K562 (cell line): ENCODE data around the gene ECM2. TPM values are rescaled to one million over a fixed set of nuclear protein-coding genes. Genes with fewer than 3 reads are reported as not detected.

Source experiments
- ATAC-seq: fragments of 200-7000 bp; cut with Tn5 transposase; 3 replicates; pipeline ENCODE4 v1.9.1; 2020; ENCODE audit warnings: moderate library complexity
- BruUV-seq: library from RNA; stranded (reverse); fragments of 400-500 nt; replicated peaks from 2 replicates; lab custom pipeline; 2021; lab: Mats Ljungman, UMichigan
- CTCF ChIA-PET: fragments of 300-600 bp; formaldehyde crosslinking; extraction: SDS; loops from one replicate; lab custom pipeline; 2021; ENCODE audit warnings: low intra/inter-chr PET ratio; lab: Yijun Ruan, JAX
- POLR2A ChIA-PET: fragments of 300-600, 350-650 bp; sonication (Branson Sonifier 250); formaldehyde crosslinking; extraction: SDS; loops from one replicate; lab custom pipeline; 2021; ENCODE audit warnings: antibody characterized with exemption, inconsistent platforms; lab: Yijun Ruan, JAX
- DNase-seq, 4 experiments: peaks; one replicate each; pipeline versions ENCODE4 v3.0.0 to v3.0.0-alpha.2; 2011 to 2018; ENCODE audit warnings: low spot score in 3 of 4, mixed read lengths in 3 of 4; ENCODE audit errors: extremely low read depth in 1 of 4
- FAIRE-seq: peaks from 2 replicates; lab custom pipeline; 2011; peaks lifted over from hg19 to GRCh38; lab: Jason Lieb, UNC
- H2AFZ ChIP-seq: 2 replicates; pipeline ENCODE4 v1.6.0; 2011; ENCODE audit warnings: low read depth, low read length, control low read depth, inconsistent platforms
- H3K27ac ChIP-seq: fragments of 200-600 bp; 3 replicates; pipeline ENCODE4 v1.8.0; 2011; ENCODE audit warnings: low read depth, mild to moderate bottlenecking, control low read depth, inconsistent platforms, low read length, moderate library complexity, mixed read lengths; ENCODE audit errors: extremely low read depth
- H3K27me3 ChIP-seq, 2 experiments: fragments of 300-600 bp in 1 of 2; 2 replicates in 1 of 2; 3 replicates in 1 of 2; pipeline versions ENCODE4 v1.6.0 to v1.8.0; 2011; ENCODE audit warnings: inconsistent platforms in 2 of 2, low read length in 2 of 2, mild to moderate bottlenecking in 1 of 2, mixed read lengths in 1 of 2, moderate library complexity in 1 of 2; ENCODE audit not compliant: control insufficient read depth in 2 of 2, insufficient read depth in 2 of 2
- H3K36me3 ChIP-seq: fragments of 300-600 bp; 3 replicates; pipeline ENCODE4 v1.8.0; 2011; ENCODE audit warnings: mild to moderate bottlenecking, low read length, inconsistent platforms; ENCODE audit not compliant: control insufficient read depth, insufficient read depth
- H3K4me1 ChIP-seq, 2 experiments: fragments of 200-600 bp in 1 of 2; replicated peaks in 1 of 2; 2 replicates in 1 of 2; 3 replicates in 1 of 2; pipeline versions ENCODE4 v1.5.1 to v1.8.0; 2011; ENCODE audit warnings: inconsistent platforms in 2 of 2, low read length in 2 of 2, mild to moderate bottlenecking in 1 of 2, mixed read lengths in 1 of 2, moderate library complexity in 1 of 2; ENCODE audit not compliant: control insufficient read depth in 2 of 2, insufficient read depth in 2 of 2
- H3K4me2 ChIP-seq: 2 replicates; pipeline ENCODE4 v1.6.1; 2011; ENCODE audit warnings: low read length, control low read depth, inconsistent platforms, mixed read lengths; ENCODE audit not compliant: insufficient read depth
- H3K4me3 ChIP-seq: fragments of 200-600 bp; sonication (generic), shearing (Covaris generic); 2 replicates; pipeline ENCODE4 v1.5.1; 2016; ENCODE audit warnings: control low read depth, inconsistent platforms
- H3K79me2 ChIP-seq: fragments of 200-600 bp; 3 replicates; pipeline ENCODE4 v1.8.0; 2011; ENCODE audit warnings: low read length, inconsistent platforms; ENCODE audit not compliant: control insufficient read depth, insufficient read depth
- H3K9ac ChIP-seq, 2 experiments: 2 replicates each; pipeline versions ENCODE4 v1.6.0 to v1.6.1; 2011; ENCODE audit warnings: low read depth in 2 of 2, low read length in 2 of 2, control low read depth in 1 of 2, inconsistent platforms in 1 of 2, mild to moderate bottlenecking in 1 of 2, mixed read lengths in 1 of 2; ENCODE audit not compliant: insufficient read depth in 1 of 2
- H3K9me1 ChIP-seq: one replicate; pipeline ENCODE4 v1.6.0; 2011; ENCODE audit warnings: inconsistent platforms, mild to moderate bottlenecking, low read length, moderate library complexity; ENCODE audit not compliant: control insufficient read depth, insufficient read depth
- H3K9me3 ChIP-seq: replicated peaks from 2 replicates; pipeline ENCODE4 v1.5.1; 2011; ENCODE audit warnings: low read depth, low read length, inconsistent platforms; ENCODE audit not compliant: control insufficient read depth, insufficient read depth
- H4K20me1 ChIP-seq: replicated peaks from 2 replicates; pipeline ENCODE4 v1.6.1; 2011; ENCODE audit warnings: low read length, inconsistent platforms, mixed read lengths; ENCODE audit not compliant: control insufficient read depth, insufficient read depth
- CBFA2T3 ChIP-seq: fragments of 450-650 bp; IDR thresholded peaks from 2 replicates; pipeline ENCODE4 v1.6.1; 2017
- MTF1 ChIP-seq: fragments of 250-450 bp; sonication (Bioruptor Pico); IDR thresholded peaks from 2 replicates; pipeline ENCODE4 v1.9.0; 2021; ENCODE audit warnings: moderate library complexity, mild to moderate bottlenecking, inconsistent platforms, borderline replicate concordance
- SIN3B ChIP-seq: fragments of 450-650 bp; IDR thresholded peaks from 2 replicates; pipeline ENCODE4 v1.6.1; 2017; ENCODE audit warnings: low read depth, mild to moderate bottlenecking, moderate library complexity
- TCF7L2 ChIP-seq: fragments of 150-350 bp; IDR thresholded peaks from 2 replicates; pipeline ENCODE4 v1.6.1; 2016; ENCODE audit warnings: low read depth, mild to moderate bottlenecking, low read length, moderate library complexity
- TSC22D4 ChIP-seq: fragments of 450-650 bp; IDR thresholded peaks from 2 replicates; pipeline ENCODE4 v1.6.1; 2016; ENCODE audit warnings: missing genetic modification characterization, missing biosample characterization, control low read depth
- ZNF282 ChIP-seq: sonication (generic); formaldehyde crosslinking; IDR thresholded peaks from 2 replicates; pipeline ENCODE4 v1.8.1; 2023; ENCODE audit warnings: missing genetic modification reagents
- ZNF445 ChIP-seq: fragments of 250-450 bp; sonication (Bioruptor Pico); IDR thresholded peaks from 2 replicates; pipeline ENCODE4 v1.4.0; 2020; ENCODE audit warnings: low read depth, mild to moderate bottlenecking, moderate library complexity
- WGBS: fragments of 100-300 bp; shearing (Covaris generic); methylation state at CpG from one replicate; pipeline ENCODE4 v1.1.6; 2016; ENCODE audit warnings: low coverage, mixed read lengths; ENCODE audit not compliant: insufficient coverage; ENCODE audit errors: missing lambda C conversion rate; 5-methylcytosine and 5-hydroxymethylcytosine counted together
- in situ Hi-C: fragments of 300-500 bp; cut with MboI; formaldehyde crosslinking; loops from 4 replicates; pipeline ENCODE4 v1.15.0; 2018; ENCODE audit warnings: inconsistent platforms, mixed read lengths
- intact Hi-C: fragments of 100-400 bp; cut with micrococcal nuclease; formaldehyde crosslinking; loops from 2 replicates; pipeline ENCODE4 v1.14.2; 2022
- polyA plus RNA-seq, 8 experiments: library from polyadenylated mRNA; depleted of rRNA in 4 of 8; stranded (reverse) in 5 of 8; unstranded in 3 of 8; fragments of >200 nt; fragmentation: Nextera tagmentation in 2 of 8; fragmentation: Illumina TruSeq in 1 of 8; extraction: Ambion mirVana in 2 of 8; extraction: Trizol in 1 of 8; gene quantifications; 2 replicates each; pipeline versions ENCODE4 v1.2.1 to v1.2.3, GENCODE V29; 2011 to 2014; ENCODE audit warnings: inconsistent platforms in 1 of 8, missing spikeins in 1 of 8
- total RNA-seq, 7 experiments: library from RNA; depleted of rRNA in 6 of 7; stranded (reverse); fragments of >200 nt in 6 of 7; fragmentation: Illumina TruSeq in 2 of 7; extraction: Trizol in 2 of 7; gene quantifications; 2 replicates each; pipeline versions ENCODE4 v1.2.1 to v1.2.3, GENCODE V29; 2011 to 2021; ENCODE audit warnings: low replicate concordance in 1 of 7
- TF ChIP-seq, protein P1 (sequence below): fragments of 450-650 bp; formaldehyde crosslinking; IDR thresholded peaks from 2 replicates; pipeline ENCODE4 v1.4.0; 2022; ENCODE audit warnings: missing genetic modification characterization
- TF ChIP-seq, protein P2 (sequence below): fragments of 250-450 bp; sonication (Bioruptor Pico); IDR thresholded peaks from 2 replicates; pipeline ENCODE4 v1.8.0; 2022; ENCODE audit warnings: moderate library complexity, mild to moderate bottlenecking, inconsistent platforms
- TF ChIP-seq, protein P3 (sequence below): fragments of 250-450 bp; sonication (Bioruptor Pico); IDR thresholded peaks from 2 replicates; pipeline ENCODE4 v1.8.0; 2022; ENCODE audit warnings: moderate library complexity, mild to moderate bottlenecking, inconsistent platforms
- TF ChIP-seq, protein P4 (sequence below): sonication (generic); formaldehyde crosslinking; IDR thresholded peaks from 2 replicates; pipeline ENCODE4 v1.8.0; 2022; ENCODE audit warnings: mild to moderate bottlenecking, missing genetic modification reagents
- TF ChIP-seq, protein P5 (sequence below): fragments of 450-650 bp; IDR thresholded peaks from 2 replicates; pipeline ENCODE4 v1.6.1; 2016; ENCODE audit warnings: mild to moderate bottlenecking

The ECM2 gene
- total and polyA plus RNA-seq, 9 of the 15 experiments (the other 6 are each of a cell fraction or from before 2014, with no cell fraction given): 0.03 to 0.07 TPM; not detected in 7

DNA sequence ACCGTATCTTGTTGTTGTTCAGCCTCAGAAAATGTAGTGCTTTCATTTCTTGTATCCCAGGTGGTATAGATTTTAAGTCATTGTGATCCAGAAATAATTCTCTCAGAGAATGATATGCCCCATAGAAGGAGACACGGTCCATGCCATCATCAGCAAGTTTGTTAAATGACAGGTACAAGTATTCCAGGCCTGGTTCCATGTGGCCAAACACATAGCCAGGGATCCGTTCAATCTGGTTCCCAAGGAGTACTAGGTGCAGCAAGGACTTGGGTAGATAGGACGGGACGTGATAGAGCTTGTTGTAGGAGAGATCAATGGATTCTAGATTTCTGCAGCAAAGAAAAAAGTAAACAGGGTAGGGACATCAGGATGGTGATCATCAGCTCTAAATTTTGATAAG is 35.1 kb downstream of the ECM2 start:
- no peak for FAIRE-seq
- Histone ChIP-seq H3K9ac (no peak overlapping the region), H3K9me3 (no peaks in the 10 kb centered on the region), H3K9me1 (no peaks in the 10 kb centered on the region), H3K27me3 (no peaks in the 10 kb centered on the region), H3K4me3 (no peak overlapping the region), H3K27ac (no peak overlapping the region), H4K20me1 (no peaks in the 10 kb centered on the region), H3K4me1 (peaks cover 4 to 11% of the 10 kb centered on the region in 2 experiments; a peak in 4 of 5 replicates), H3K79me2 (no peaks in the 10 kb centered on the region), H3K36me3 (no peaks in the 10 kb centered on the region), H3K4me2 (no peak overlapping the region), H2AFZ (no peak overlapping the region)
- TF ChIP-seq MTF1 (CRISPR knock-in tag) (no peak), TSC22D4 (tag) (no peak), ZNF282 (no peak), TCF7L2 (no peak), ZNF445 (CRISPR knock-in tag) (no peak), CBFA2T3 (no peak), SIN3B (no peak)
- TF ChIP-seq, protein P1, sequence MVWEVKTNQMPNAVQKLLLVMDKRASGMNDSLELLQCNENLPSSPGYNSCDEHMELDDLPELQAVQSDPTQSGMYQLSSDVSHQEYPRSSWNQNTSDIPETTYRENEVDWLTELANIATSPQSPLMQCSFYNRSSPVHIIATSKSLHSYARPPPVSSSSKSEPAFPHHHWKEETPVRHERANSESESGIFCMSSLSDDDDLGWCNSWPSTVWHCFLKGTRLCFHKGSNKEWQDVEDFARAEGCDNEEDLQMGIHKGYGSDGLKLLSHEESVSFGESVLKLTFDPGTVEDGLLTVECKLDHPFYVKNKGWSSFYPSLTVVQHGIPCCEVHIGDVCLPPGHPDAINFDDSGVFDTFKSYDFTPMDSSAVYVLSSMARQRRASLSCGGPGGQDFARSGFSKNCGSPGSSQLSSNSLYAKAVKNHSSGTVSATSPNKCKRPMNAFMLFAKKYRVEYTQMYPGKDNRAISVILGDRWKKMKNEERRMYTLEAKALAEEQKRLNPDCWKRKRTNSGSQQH (CRISPR knock-in tag): no peak
- TF ChIP-seq, protein P2, sequence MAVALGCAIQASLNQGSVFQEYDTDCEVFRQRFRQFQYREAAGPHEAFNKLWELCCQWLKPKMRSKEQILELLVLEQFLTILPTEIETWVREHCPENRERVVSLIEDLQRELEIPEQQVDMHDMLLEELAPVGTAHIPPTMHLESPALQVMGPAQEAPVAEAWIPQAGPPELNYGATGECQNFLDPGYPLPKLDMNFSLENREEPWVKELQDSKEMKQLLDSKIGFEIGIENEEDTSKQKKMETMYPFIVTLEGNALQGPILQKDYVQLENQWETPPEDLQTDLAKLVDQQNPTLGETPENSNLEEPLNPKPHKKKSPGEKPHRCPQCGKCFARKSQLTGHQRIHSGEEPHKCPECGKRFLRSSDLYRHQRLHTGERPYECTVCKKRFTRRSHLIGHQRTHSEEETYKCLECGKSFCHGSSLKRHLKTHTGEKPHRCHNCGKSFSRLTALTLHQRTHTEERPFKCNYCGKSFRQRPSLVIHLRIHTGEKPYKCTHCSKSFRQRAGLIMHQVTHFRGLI (CRISPR knock-in tag): no peak
- TF ChIP-seq, protein P3, sequence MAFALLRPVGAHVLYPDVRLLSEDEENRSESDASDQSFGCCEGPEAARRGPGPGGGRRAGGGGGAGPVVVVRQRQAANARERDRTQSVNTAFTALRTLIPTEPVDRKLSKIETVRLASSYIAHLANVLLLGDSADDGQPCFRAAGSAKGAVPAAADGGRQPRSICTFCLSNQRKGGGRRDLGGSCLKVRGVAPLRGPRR (CRISPR knock-in tag): no peak
- TF ChIP-seq, protein P4, sequence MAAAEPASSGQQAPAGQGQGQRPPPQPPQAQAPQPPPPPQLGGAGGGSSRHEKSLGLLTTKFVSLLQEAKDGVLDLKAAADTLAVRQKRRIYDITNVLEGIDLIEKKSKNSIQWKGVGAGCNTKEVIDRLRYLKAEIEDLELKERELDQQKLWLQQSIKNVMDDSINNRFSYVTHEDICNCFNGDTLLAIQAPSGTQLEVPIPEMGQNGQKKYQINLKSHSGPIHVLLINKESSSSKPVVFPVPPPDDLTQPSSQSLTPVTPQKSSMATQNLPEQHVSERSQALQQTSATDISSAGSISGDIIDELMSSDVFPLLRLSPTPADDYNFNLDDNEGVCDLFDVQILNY (CRISPR knock-in tag): no peak
- TF ChIP-seq, protein P5, sequence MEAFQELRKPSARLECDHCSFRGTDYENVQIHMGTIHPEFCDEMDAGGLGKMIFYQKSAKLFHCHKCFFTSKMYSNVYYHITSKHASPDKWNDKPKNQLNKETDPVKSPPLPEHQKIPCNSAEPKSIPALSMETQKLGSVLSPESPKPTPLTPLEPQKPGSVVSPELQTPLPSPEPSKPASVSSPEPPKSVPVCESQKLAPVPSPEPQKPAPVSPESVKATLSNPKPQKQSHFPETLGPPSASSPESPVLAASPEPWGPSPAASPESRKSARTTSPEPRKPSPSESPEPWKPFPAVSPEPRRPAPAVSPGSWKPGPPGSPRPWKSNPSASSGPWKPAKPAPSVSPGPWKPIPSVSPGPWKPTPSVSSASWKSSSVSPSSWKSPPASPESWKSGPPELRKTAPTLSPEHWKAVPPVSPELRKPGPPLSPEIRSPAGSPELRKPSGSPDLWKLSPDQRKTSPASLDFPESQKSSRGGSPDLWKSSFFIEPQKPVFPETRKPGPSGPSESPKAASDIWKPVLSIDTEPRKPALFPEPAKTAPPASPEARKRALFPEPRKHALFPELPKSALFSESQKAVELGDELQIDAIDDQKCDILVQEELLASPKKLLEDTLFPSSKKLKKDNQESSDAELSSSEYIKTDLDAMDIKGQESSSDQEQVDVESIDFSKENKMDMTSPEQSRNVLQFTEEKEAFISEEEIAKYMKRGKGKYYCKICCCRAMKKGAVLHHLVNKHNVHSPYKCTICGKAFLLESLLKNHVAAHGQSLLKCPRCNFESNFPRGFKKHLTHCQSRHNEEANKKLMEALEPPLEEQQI: no peak
- BruUV-seq: no TSS peak
- WGBS: 54% methylated on average over 5 of the region's 5 CpGs
- no peak for ATAC-seq
- CTCF ChIA-PET: no interaction called here
- POLR2A ChIA-PET: no interaction called here
- intact Hi-C loops (no loop called here), in situ Hi-C loops (no loop called here)
- no peak for DNase-seq
